MG63 (cell line): Measurements from ENCODE around the gene ZNF814. TPM values are rescaled to one million over a fixed set of nuclear protein-coding genes. Genes with fewer than 3 reads are reported as not detected.
"Not testable (repeated sequence)": the region's sequence is repeated elsewhere in the genome, so short reads cannot be mapped to it uniquely, and the experiment has no call there.

Experiments
- DNase-seq: peaks from one replicate; pipeline ENCODE4 v3.0.0-alpha.2; 2020
- H3K27me3 ChIP-seq: fragments of 250-450 bp; sonication (Bioruptor Pico); 2 replicates; pipeline ENCODE4 v1.5.1; 2020; ENCODE audit warnings: mild to moderate bottlenecking, moderate library complexity
- H3K36me3 ChIP-seq: fragments of 250-450 bp; sonication (Bioruptor Pico); 2 replicates; pipeline ENCODE4 v1.5.1; 2020; ENCODE audit warnings: mild to moderate bottlenecking, moderate library complexity
- H3K4me3 ChIP-seq: fragments of 250-450 bp; sonication (Bioruptor Pico); 2 replicates; pipeline ENCODE4 v1.5.1; 2020; ENCODE audit warnings: mild to moderate bottlenecking, moderate library complexity
- H3K9me3 ChIP-seq: fragments of 250-450 bp; sonication (Bioruptor Pico); 2 replicates; pipeline ENCODE4 v1.5.1; 2020; ENCODE audit warnings: mild to moderate bottlenecking, moderate library complexity
- total RNA-seq: library from RNA; depleted of rRNA; stranded (reverse); fragments of >200 nt; shearing (Covaris generic); gene quantifications from 2 replicates; pipeline ENCODE4 v1.2.3, GENCODE V29; 2014; ENCODE audit warnings: low replicate concordance

ZNF814 gene
- total RNA-seq, 1 experiment from 2014 or later: 0.56 TPM

- H3K36me3 ChIP-seq: peaks cover 96% of the 10 kb centered on the region
- H3K27me3 ChIP-seq: no peaks in the 10 kb centered on the region
- no peaks in the 10 kb centered on the region; the same call in 1 of the 2 replicates for H3K9me3 ChIP-seq
- DNase-seq: no peak
- H3K4me3 ChIP-seq: no peak overlapping the region
These were observed 63.3 kb downstream of the ZNF814 start for GRCh38 chr19:57825511-57825910.

- H3K36me3 ChIP-seq: peaks cover 83% of the 10 kb centered on the region
- DNase-seq, H3K4me3 ChIP-seq, H3K27me3 ChIP-seq, H3K9me3 ChIP-seq: not testable (repeated sequence)
These were observed 65.2 kb downstream of the ZNF814 start for GRCh38 chr19:57823608-57824007.

GRCh38 chr19:57823155-57823554 lies 65.7 kb downstream of the ZNF814 start:
- peaks cover 78% of the 10 kb centered on the region for H3K36me3 ChIP-seq
- H3K27me3 ChIP-seq, DNase-seq, H3K9me3 ChIP-seq, H3K4me3 ChIP-seq: not testable (repeated sequence)

- not testable (repeated sequence) for H3K9me3 ChIP-seq, H3K4me3 ChIP-seq, H3K27me3 ChIP-seq, DNase-seq
- peaks cover 62% of the 10 kb centered on the region for H3K36me3 ChIP-seq
These were observed 67.3 kb downstream of the ZNF814 start for GRCh38 chr19:57821501-57821900.

GRCh38 chr19:57821095-57821494 lies 67.7 kb downstream of the ZNF814 start:
- H3K27me3 ChIP-seq, H3K9me3 ChIP-seq, DNase-seq: not testable (repeated sequence)
- Histone ChIP-seq H3K4me3 (peak overlapping the region; percentile 81), H3K36me3 (peaks cover 58% of the 10 kb centered on the region)

GRCh38 chr19:57820599-57820998 lies 68.2 kb downstream of the ZNF814 start:
- no peak for DNase-seq
- H3K4me3 ChIP-seq: peak overlapping the region; percentile 81
- peaks cover 53% of the 10 kb centered on the region for H3K36me3 ChIP-seq
- H3K27me3 ChIP-seq: no peaks in the 10 kb centered on the region
- H3K9me3 ChIP-seq: no peaks in the 10 kb centered on the region; the same call in 1 of the 2 replicates

- Histone ChIP-seq H3K36me3 (peaks cover 44% of the 10 kb centered on the region), H3K9me3 (no peaks in the 10 kb centered on the region; the same call in 1 of the 2 replicates), H3K27me3 (no peaks in the 10 kb centered on the region), H3K4me3 (peak overlapping the region; percentile 81)
- DNase-seq: peak; percentile 92
These were observed 69.2 kb downstream of the ZNF814 start for GRCh38 chr19:57819475-57820148.

GRCh38 chr19:57818378-57818777 lies 70.5 kb downstream of the ZNF814 start:
- no peak for DNase-seq
- no peaks in the 10 kb centered on the region for H3K27me3 ChIP-seq
- H3K9me3 ChIP-seq: no peaks in the 10 kb centered on the region; the same call in 1 of the 2 replicates

GRCh38 chr19:57817976-57818375 lies 70.9 kb downstream of the ZNF814 start:
- no peaks in the 10 kb centered on the region for H3K27me3 ChIP-seq
- DNase-seq: no peak
- H3K9me3 ChIP-seq: no peaks in the 10 kb centered on the region; the same call in 1 of the 2 replicates
- no peak overlapping the region for H3K4me3 ChIP-seq
- H3K36me3 ChIP-seq: peaks cover 30% of the 10 kb centered on the region

More at GRCh38 chr19:57818378-57818777, 70.5 kb downstream of the ZNF814 start:
- peaks cover 33% of the 10 kb centered on the region for H3K36me3 ChIP-seq
- H3K4me3 ChIP-seq: no peak overlapping the region

- no peak for DNase-seq
- Histone ChIP-seq H3K9me3 (no peaks in the 10 kb centered on the region; the same call in 1 of the 2 replicates), H3K27me3 (no peaks in the 10 kb centered on the region), H3K4me3 (no peak overlapping the region), H3K36me3 (peaks cover 25% of the 10 kb centered on the region)
These were observed 72.2 kb downstream of the ZNF814 start for GRCh38 chr19:57816652-57817051.

GRCh38 chr19:57815247-57816075 lies 73.4 kb downstream of the ZNF814 start:
- no peaks in the 10 kb centered on the region for H3K27me3 ChIP-seq
- H3K4me3 ChIP-seq: no peak overlapping the region
- H3K36me3 ChIP-seq: peaks cover 18% of the 10 kb centered on the region
- H3K9me3 ChIP-seq: no peaks in the 10 kb centered on the region
- DNase-seq: no peak

GRCh38 chr19:57814505-57815246 lies 74.2 kb downstream of the ZNF814 start, which contains the start of gene ZNF552:
Gene ZNF552 (minus strand): TSS chr19:57814913. CDS start chr19:57814743, 170 bp downstream.
- Histone ChIP-seq H3K36me3 (peaks cover 20% of the 10 kb centered on the region), H3K27me3 (no peaks in the 10 kb centered on the region), H3K9me3 (no peaks in the 10 kb centered on the region), H3K4me3 (peak within 1 kb of the TSS; percentile 72)
- peak; percentile 86 for DNase-seq

- DNase-seq: no peak
- no peaks in the 10 kb centered on the region for H3K27me3 ChIP-seq
- no peaks in the 10 kb centered on the region for H3K9me3 ChIP-seq
- peaks cover 27% of the 10 kb centered on the region for H3K36me3 ChIP-seq
- H3K4me3 ChIP-seq: peak overlapping the region; percentile 72
These were observed 74.8 kb downstream of the ZNF814 start for GRCh38 chr19:57813919-57814504.

- DNase-seq, H3K9me3 ChIP-seq, H3K27me3 ChIP-seq, H3K4me3 ChIP-seq: not testable (repeated sequence)
- peaks cover 31% of the 10 kb centered on the region for H3K36me3 ChIP-seq
These were observed 75.6 kb downstream of the ZNF814 start for GRCh38 chr19:57812975-57813820.

- Histone ChIP-seq H3K4me3 (no peak overlapping the region), H3K27me3 (no peaks in the 10 kb centered on the region), H3K36me3 (peaks cover 41% of the 10 kb centered on the region), H3K9me3 (no peaks in the 10 kb centered on the region)
- no peak for DNase-seq
These were observed 76.6 kb downstream of the ZNF814 start for GRCh38 chr19:57812226-57812625.
